ENCODE results near the gene CD163. TPM values are rescaled to one million over a fixed set of nuclear protein-coding genes. Genes with fewer than 3 reads are reported as not detected.
A peak's percentile ranks its signal among the peaks of the same experiment; 100 is the strongest.

Gene CD163
- total RNA-seq (2021) (not detected in 2 replicates), Bru-seq, nascent RNA (percentile 3 among the genes with signal in this experiment), BruChase-seq, experiment 1, labeled RNA remaining after a 2-hour chase (percentile 6 among the genes with signal in this experiment), BruChase-seq, experiment 2, labeled RNA remaining after a 6-hour chase (percentile 3 among the genes with signal in this experiment)
- long read RNA-seq, result 0 reads

- Histone ChIP-seq H3K36me3 (ENCODE audit: low read depth) (no peaks in the 10 kb centered on the region), H3K4me2 (no peak within 1 kb of the TSS), H3K79me2 (ENCODE audit: low read depth) (no peaks in the 10 kb centered on the region), H3K27me3 (ENCODE audit: insufficient read depth, low read depth) (no peaks in the 10 kb centered on the region), H3K9me2 (ENCODE audit: insufficient read depth) (no peaks in the 10 kb centered on the region), H4K20me1 (ENCODE audit: insufficient read depth) (no peaks in the 10 kb centered on the region), H3K9me3 (ENCODE audit: insufficient read depth, low read depth) (no peaks in the 10 kb centered on the region), H3F3A (ENCODE audit: insufficient read depth, low read depth) (no peaks in the 10 kb centered on the region), H3K4me3 (no peak within 1 kb of the TSS), H2AFZ (no peak within 1 kb of the TSS), H3K4me1 (replicated peaks; ENCODE audit: insufficient read depth) (no peaks in the 10 kb centered on the region), H3K27ac (no peak within 1 kb of the TSS)
- ChIA-PET CTCF (no interaction called here), POLR2A (ENCODE audit: unreplicated experiment) (interaction anchor here (0.6 kb wide), 1 partner anchor 215 kb away, joined by 3 read pairs; no protein-coding TSS in a partner anchor)
- TF ChIP-seq CTCF (conservative IDR thresholded peaks at IDR 0.05), result no peak
- no peak for TF ChIP-seq EZH2 (IDR thresholded peaks at IDR 0.05; ENCODE audit: low read depth)
- no peak for DNase-seq
- intact Hi-C loops (cut with micrococcal nuclease; ENCODE audit: unreplicated experiment), result no loop called here
- no TSS peak for BruUV-seq (replicated peaks)
Measured at GRCh38 chr12:7503686-7504415, at the start of gene CD163. Gene CD163, minus strand, starts transcription at chr12:7503777. Its CDS starts 87 bp downstream, at chr12:7503690.

GRCh38 chr12:7542813-7543212, 39.2 kb upstream of the CD163 start:
- POLR2A ChIA-PET (ENCODE audit: unreplicated experiment), result no interaction called here
- DNase-seq, result no peak

GRCh38 chr12:7542046-7542445, 38.5 kb upstream of the CD163 start:
- no peaks in the 10 kb centered on the region for H3K27me3 ChIP-seq (ENCODE audit: insufficient read depth, low read depth)
- no peaks in the 10 kb centered on the region for H3K79me2 ChIP-seq (ENCODE audit: low read depth)
- BruUV-seq (replicated peaks), result no TSS peak
- intact Hi-C loops (cut with micrococcal nuclease; ENCODE audit: unreplicated experiment), result no loop called here
- DNase-seq, result no peak
- no peaks in the 10 kb centered on the region for H3K9me2 ChIP-seq (ENCODE audit: insufficient read depth)
- no peaks in the 10 kb centered on the region for H3F3A ChIP-seq (ENCODE audit: insufficient read depth, low read depth)
- no peaks in the 10 kb centered on the region for H3K4me1 ChIP-seq (replicated peaks; ENCODE audit: insufficient read depth)
- ChIA-PET CTCF (no interaction called here), POLR2A (ENCODE audit: unreplicated experiment) (no interaction called here)
- H3K4me3 ChIP-seq, result no peak overlapping the region
- H3K27ac ChIP-seq, result no peak overlapping the region
- no peaks in the 10 kb centered on the region for H3K36me3 ChIP-seq (ENCODE audit: low read depth)
- no peak overlapping the region for H2AFZ ChIP-seq
- no peak overlapping the region for H3K4me2 ChIP-seq
- no peaks in the 10 kb centered on the region for H4K20me1 ChIP-seq (ENCODE audit: insufficient read depth)
- TF ChIP-seq EZH2 (IDR thresholded peaks at IDR 0.05; ENCODE audit: low read depth), result no peak
- TF ChIP-seq CTCF (conservative IDR thresholded peaks at IDR 0.05), result no peak
- no peaks in the 10 kb centered on the region for H3K9me3 ChIP-seq (ENCODE audit: insufficient read depth, low read depth)

More at GRCh38 chr12:7542813-7543212, 39.2 kb upstream of the CD163 start:
- intact Hi-C loops (cut with micrococcal nuclease; ENCODE audit: unreplicated experiment), result no loop called here
- no peak overlapping the region for H3K4me3 ChIP-seq
- H2AFZ ChIP-seq, result no peak overlapping the region
- no peaks in the 10 kb centered on the region for H3K9me3 ChIP-seq (ENCODE audit: insufficient read depth, low read depth)
- TF ChIP-seq CTCF (conservative IDR thresholded peaks at IDR 0.05) (no peak), EZH2 (IDR thresholded peaks at IDR 0.05; ENCODE audit: low read depth) (no peak)
- no peaks in the 10 kb centered on the region for H3K79me2 ChIP-seq (ENCODE audit: low read depth)
- CTCF ChIA-PET, result no interaction called here
- no peaks in the 10 kb centered on the region for H3K27me3 ChIP-seq (ENCODE audit: insufficient read depth, low read depth)
- H3K4me2 ChIP-seq, result no peak overlapping the region
- no peaks in the 10 kb centered on the region for H3K36me3 ChIP-seq (ENCODE audit: low read depth)
- no peaks in the 10 kb centered on the region for H3K9me2 ChIP-seq (ENCODE audit: insufficient read depth)
- H3K4me1 ChIP-seq (replicated peaks; ENCODE audit: insufficient read depth), result no peaks in the 10 kb centered on the region
- no peaks in the 10 kb centered on the region for H4K20me1 ChIP-seq (ENCODE audit: insufficient read depth)
- H3F3A ChIP-seq (ENCODE audit: insufficient read depth, low read depth), result no peaks in the 10 kb centered on the region
- H3K27ac ChIP-seq, result no peak overlapping the region
- BruUV-seq (replicated peaks), result no TSS peak

All from PC-9 (cell line).